Measurements from ENCODE around the gene CHD6.

CHD6 gene

DNA sequence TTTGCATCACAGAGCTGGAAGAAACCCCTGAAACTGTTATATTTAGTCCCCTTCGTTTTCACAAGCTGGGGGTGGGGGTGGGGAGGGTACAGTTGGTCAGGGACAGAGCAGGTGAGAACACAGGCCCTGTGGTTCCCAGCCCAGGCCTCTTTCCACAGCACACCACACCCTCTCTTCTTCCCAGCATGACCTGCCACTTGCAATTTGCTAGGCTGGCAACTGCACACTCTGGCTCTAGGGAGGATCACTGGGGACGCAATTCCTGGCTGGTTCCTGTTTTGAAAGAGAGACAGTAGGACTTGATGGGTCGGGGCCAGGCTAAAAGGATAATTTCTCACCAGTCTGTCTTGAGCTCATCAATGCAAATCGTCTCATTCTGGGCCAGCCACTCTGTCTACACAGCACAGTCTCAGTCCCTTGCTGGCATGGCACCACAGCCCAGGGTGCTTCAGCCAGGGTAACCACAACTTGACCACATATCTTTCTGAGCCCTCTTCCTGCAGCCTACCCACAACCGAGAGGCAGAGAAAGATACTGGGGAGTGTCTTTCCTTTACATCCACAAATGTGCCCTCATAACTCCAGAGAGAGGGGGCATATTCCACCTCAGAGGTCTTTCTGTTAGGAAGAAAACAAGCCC is 209.9 kb downstream of the CHD6 start (continued):
- TF ChIP-seq, protein P1, sequence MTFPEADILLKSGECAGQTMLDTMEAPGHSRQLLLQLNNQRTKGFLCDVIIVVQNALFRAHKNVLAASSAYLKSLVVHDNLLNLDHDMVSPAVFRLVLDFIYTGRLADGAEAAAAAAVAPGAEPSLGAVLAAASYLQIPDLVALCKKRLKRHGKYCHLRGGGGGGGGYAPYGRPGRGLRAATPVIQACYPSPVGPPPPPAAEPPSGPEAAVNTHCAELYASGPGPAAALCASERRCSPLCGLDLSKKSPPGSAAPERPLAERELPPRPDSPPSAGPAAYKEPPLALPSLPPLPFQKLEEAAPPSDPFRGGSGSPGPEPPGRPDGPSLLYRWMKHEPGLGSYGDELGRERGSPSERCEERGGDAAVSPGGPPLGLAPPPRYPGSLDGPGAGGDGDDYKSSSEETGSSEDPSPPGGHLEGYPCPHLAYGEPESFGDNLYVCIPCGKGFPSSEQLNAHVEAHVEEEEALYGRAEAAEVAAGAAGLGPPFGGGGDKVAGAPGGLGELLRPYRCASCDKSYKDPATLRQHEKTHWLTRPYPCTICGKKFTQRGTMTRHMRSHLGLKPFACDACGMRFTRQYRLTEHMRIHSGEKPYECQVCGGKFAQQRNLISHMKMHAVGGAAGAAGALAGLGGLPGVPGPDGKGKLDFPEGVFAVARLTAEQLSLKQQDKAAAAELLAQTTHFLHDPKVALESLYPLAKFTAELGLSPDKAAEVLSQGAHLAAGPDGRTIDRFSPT (tag by site-specific recombination; IDR thresholded peaks at IDR 0.05) = no peak
- TF ChIP-seq GLI2 (tag by site-specific recombination; IDR thresholded peaks at IDR 0.05; ENCODE audit: borderline replicate concordance, low read depth) = no peak
- no peak for TF ChIP-seq ZNF585B (tag by site-specific recombination; IDR thresholded peaks at IDR 0.05)
- TF ChIP-seq ZNF571 (tag by site-specific recombination; IDR thresholded peaks at IDR 0.05) = no peak
- TF ChIP-seq, protein P2, sequence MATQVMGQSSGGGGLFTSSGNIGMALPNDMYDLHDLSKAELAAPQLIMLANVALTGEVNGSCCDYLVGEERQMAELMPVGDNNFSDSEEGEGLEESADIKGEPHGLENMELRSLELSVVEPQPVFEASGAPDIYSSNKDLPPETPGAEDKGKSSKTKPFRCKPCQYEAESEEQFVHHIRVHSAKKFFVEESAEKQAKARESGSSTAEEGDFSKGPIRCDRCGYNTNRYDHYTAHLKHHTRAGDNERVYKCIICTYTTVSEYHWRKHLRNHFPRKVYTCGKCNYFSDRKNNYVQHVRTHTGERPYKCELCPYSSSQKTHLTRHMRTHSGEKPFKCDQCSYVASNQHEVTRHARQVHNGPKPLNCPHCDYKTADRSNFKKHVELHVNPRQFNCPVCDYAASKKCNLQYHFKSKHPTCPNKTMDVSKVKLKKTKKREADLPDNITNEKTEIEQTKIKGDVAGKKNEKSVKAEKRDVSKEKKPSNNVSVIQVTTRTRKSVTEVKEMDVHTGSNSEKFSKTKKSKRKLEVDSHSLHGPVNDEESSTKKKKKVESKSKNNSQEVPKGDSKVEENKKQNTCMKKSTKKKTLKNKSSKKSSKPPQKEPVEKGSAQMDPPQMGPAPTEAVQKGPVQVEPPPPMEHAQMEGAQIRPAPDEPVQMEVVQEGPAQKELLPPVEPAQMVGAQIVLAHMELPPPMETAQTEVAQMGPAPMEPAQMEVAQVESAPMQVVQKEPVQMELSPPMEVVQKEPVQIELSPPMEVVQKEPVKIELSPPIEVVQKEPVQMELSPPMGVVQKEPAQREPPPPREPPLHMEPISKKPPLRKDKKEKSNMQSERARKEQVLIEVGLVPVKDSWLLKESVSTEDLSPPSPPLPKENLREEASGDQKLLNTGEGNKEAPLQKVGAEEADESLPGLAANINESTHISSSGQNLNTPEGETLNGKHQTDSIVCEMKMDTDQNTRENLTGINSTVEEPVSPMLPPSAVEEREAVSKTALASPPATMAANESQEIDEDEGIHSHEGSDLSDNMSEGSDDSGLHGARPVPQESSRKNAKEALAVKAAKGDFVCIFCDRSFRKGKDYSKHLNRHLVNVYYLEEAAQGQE (tag by site-specific recombination; IDR thresholded peaks at IDR 0.05) = no peak
- TF ChIP-seq ZNF223 (tag by site-specific recombination; IDR thresholded peaks at IDR 0.05) = no peak
- TF ChIP-seq ZNF202 (tag by site-specific recombination; IDR thresholded peaks at IDR 0.05; ENCODE audit: borderline replicate concordance) = no peak
- no peak for TF ChIP-seq GLIS1 (tag by site-specific recombination; IDR thresholded peaks at IDR 0.05)
- TF ChIP-seq, protein P3, sequence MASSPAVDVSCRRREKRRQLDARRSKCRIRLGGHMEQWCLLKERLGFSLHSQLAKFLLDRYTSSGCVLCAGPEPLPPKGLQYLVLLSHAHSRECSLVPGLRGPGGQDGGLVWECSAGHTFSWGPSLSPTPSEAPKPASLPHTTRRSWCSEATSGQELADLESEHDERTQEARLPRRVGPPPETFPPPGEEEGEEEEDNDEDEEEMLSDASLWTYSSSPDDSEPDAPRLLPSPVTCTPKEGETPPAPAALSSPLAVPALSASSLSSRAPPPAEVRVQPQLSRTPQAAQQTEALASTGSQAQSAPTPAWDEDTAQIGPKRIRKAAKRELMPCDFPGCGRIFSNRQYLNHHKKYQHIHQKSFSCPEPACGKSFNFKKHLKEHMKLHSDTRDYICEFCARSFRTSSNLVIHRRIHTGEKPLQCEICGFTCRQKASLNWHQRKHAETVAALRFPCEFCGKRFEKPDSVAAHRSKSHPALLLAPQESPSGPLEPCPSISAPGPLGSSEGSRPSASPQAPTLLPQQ (tag by site-specific recombination; IDR thresholded peaks at IDR 0.05) = no peak
- TF ChIP-seq, protein P4, sequence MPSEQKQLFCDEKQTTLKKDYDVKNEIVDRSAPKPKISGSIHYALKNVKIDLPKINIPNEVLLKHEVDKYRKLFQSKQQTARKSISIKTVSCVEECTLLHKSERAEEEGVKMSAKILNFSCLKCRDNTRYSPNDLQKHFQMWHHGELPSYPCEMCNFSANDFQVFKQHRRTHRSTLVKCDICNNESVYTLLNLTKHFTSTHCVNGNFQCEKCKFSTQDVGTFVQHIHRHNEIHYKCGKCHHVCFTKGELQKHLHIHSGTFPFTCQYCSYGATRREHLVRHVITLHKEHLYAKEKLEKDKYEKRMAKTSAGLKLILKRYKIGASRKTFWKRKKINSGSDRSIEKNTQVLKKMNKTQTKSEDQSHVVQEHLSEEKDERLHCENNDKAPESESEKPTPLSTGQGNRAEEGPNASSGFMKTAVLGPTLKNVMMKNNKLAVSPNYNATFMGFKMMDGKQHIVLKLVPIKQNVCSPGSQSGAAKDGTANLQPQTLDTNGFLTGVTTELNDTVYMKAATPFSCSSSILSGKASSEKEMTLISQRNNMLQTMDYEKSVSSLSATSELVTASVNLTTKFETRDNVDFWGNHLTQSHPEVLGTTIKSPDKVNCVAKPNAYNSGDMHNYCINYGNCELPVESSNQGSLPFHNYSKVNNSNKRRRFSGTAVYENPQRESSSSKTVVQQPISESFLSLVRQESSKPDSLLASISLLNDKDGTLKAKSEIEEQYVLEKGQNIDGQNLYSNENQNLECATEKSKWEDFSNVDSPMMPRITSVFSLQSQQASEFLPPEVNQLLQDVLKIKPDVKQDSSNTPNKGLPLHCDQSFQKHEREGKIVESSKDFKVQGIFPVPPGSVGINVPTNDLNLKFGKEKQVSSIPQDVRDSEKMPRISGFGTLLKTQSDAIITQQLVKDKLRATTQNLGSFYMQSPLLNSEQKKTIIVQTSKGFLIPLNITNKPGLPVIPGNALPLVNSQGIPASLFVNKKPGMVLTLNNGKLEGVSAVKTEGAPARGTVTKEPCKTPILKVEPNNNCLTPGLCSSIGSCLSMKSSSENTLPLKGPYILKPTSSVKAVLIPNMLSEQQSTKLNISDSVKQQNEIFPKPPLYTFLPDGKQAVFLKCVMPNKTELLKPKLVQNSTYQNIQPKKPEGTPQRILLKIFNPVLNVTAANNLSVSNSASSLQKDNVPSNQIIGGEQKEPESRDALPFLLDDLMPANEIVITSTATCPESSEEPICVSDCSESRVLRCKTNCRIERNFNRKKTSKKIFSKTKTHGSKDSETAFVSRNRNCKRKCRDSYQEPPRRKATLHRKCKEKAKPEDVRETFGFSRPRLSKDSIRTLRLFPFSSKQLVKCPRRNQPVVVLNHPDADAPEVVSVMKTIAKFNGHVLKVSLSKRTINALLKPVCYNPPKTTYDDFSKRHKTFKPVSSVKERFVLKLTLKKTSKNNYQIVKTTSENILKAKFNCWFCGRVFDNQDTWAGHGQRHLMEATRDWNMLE (tag by site-specific recombination; conservative IDR thresholded peaks at IDR 0.05; ENCODE audit: low read depth) = no peak

DNA sequence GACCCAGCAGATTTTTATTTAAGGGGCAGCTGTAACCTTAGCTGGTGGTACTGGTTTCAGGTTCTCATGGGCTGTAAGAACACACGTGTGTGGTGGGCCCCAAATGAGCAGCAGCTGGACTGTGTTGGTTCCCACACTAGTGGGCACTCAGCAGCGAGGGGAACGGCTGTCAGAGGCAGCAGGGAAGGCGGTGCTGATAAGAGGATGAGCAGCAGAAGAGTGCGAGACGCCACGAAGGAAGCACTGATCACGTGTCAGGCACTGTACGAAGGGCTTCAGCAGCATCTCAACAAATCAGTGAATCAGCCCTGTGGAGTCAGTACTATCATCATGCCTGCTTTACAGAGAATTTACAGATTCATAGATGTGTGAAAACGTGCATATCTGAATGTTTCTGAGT is 210.6 kb downstream of the CHD6 start:
- H3K36me3 ChIP-seq (ENCODE audit: control insufficient read depth in 2 of 2, insufficient read depth in 1 of 2, low read length in 2 of 2) = peaks cover 0 to 94% of the 10 kb centered on the region in 2 experiments; a peak in 2 of 3 replicates
- CTCF ChIA-PET = no interaction called here
- H3K4me1 ChIP-seq (ENCODE audit: control insufficient read depth, insufficient read depth, low read length) = no peaks in the 10 kb centered on the region
- H3K27ac ChIP-seq (ENCODE audit: extremely low read depth, low read depth, low read length) = no peak overlapping the region
- no peaks in the 10 kb centered on the region for H3K9me3 ChIP-seq (ENCODE audit: control insufficient read depth, insufficient read depth, low read depth, low read length)
- POLR2A ChIA-PET = no interaction called here
- H3K4me3 ChIP-seq (ENCODE audit: low read depth, low read length) = no peak overlapping the region
- TF ChIP-seq ZNF133 (tag by site-specific recombination; IDR thresholded peaks at IDR 0.05) (no peak), ZNF677 (tag by site-specific recombination; IDR thresholded peaks at IDR 0.05) (no peak), ZNF19 (tag by site-specific recombination; IDR thresholded peaks at IDR 0.05; ENCODE audit: low read depth) (no peak)
- TF ChIP-seq, protein P2 (tag by site-specific recombination; IDR thresholded peaks at IDR 0.05) = no peak
- TF ChIP-seq, protein P5, sequence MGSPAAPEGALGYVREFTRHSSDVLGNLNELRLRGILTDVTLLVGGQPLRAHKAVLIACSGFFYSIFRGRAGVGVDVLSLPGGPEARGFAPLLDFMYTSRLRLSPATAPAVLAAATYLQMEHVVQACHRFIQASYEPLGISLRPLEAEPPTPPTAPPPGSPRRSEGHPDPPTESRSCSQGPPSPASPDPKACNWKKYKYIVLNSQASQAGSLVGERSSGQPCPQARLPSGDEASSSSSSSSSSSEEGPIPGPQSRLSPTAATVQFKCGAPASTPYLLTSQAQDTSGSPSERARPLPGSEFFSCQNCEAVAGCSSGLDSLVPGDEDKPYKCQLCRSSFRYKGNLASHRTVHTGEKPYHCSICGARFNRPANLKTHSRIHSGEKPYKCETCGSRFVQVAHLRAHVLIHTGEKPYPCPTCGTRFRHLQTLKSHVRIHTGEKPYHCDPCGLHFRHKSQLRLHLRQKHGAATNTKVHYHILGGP (tag by site-specific recombination; IDR thresholded peaks at IDR 0.05) = no peak
